ENCODE data around the gene DNAL4. TPM values are rescaled to one million over a fixed set of nuclear protein-coding genes. Genes with fewer than 3 reads are reported as not detected.

The DNAL4 gene
- total and polyA plus RNA-seq, 2 donors (not counting 1 experiment from before 2014, with no cell fraction given): 9.9 to 10.3 TPM

GRCh38 chr22:38782402-38783094 lies 11.4 kb downstream of the DNAL4 start:
- H4K20me1 ChIP-seq (ENCODE audit: control insufficient read depth, insufficient read depth, low read length, poor library complexity, severe bottlenecking): no peaks in the 10 kb centered on the region
- intact Hi-C loops (cut with micrococcal nuclease): no loop called here
- no peak overlapping the region for H3K4me3 ChIP-seq (ENCODE audit: control extremely low read depth in 1 of 5, extremely low read depth in 1 of 5, insufficient read depth in 1 of 5, low read depth in 2 of 5, low read length in 4 of 5)
- no peak overlapping the region for H3K4me3 Mint-ChIP-seq
- H2AFZ ChIP-seq (ENCODE audit: insufficient read depth, low read depth, low read length, poor library complexity, severe bottlenecking): no peak overlapping the region
- no peaks in the 10 kb centered on the region for H3K4me1 Mint-ChIP-seq
- H3K9me3 Mint-ChIP-seq (ENCODE audit: insufficient read depth): no peaks in the 10 kb centered on the region
- no peak for ATAC-seq (ENCODE audit: low read depth)
- H3K27me3 ChIP-seq (replicated peaks in 1 of 4; ENCODE audit: control extremely low read depth in 1 of 4, control insufficient read depth in 3 of 4, insufficient read depth in 4 of 4, low read length in 3 of 4): no peaks in the 10 kb centered on the region
- POLR2A ChIA-PET: no interaction called here
- peaks cover 0 to 9% of the 10 kb centered on the region in 2 experiments for H3K36me3 ChIP-seq (replicated peaks in 1 of 2; ENCODE audit: control extremely low read depth in 1 of 2, control insufficient read depth in 1 of 2, extremely low read depth in 1 of 2, insufficient read depth in 2 of 2, low read length in 1 of 2)
- no peak overlapping the region for H3K4me2 ChIP-seq (replicated peaks; ENCODE audit: low read depth, low read length, poor library complexity, severe bottlenecking)
- H3K79me2 ChIP-seq (ENCODE audit: control insufficient read depth, insufficient read depth, low read length): no peaks in the 10 kb centered on the region
- H3K27ac ChIP-seq (ENCODE audit: low read length in 2 of 2): no peak overlapping the region
- H3K9ac ChIP-seq (ENCODE audit: low read length): no peak overlapping the region
- no peaks in the 10 kb centered on the region for H3K4me1 ChIP-seq (ENCODE audit: control insufficient read depth in 2 of 2, insufficient read depth in 2 of 2, low read length in 2 of 2)
- no peaks in the 10 kb centered on the region for H3K27me3 Mint-ChIP-seq
- TF ChIP-seq, protein P1, sequence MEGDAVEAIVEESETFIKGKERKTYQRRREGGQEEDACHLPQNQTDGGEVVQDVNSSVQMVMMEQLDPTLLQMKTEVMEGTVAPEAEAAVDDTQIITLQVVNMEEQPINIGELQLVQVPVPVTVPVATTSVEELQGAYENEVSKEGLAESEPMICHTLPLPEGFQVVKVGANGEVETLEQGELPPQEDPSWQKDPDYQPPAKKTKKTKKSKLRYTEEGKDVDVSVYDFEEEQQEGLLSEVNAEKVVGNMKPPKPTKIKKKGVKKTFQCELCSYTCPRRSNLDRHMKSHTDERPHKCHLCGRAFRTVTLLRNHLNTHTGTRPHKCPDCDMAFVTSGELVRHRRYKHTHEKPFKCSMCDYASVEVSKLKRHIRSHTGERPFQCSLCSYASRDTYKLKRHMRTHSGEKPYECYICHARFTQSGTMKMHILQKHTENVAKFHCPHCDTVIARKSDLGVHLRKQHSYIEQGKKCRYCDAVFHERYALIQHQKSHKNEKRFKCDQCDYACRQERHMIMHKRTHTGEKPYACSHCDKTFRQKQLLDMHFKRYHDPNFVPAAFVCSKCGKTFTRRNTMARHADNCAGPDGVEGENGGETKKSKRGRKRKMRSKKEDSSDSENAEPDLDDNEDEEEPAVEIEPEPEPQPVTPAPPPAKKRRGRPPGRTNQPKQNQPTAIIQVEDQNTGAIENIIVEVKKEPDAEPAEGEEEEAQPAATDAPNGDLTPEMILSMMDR (IDR thresholded peaks at IDR 0.05): no peak
- no peak for TF ChIP-seq EZH2 (IDR thresholded peaks at IDR 0.05; ENCODE audit: borderline replicate concordance, insufficient read depth, low read depth, low read length, poor library complexity, severe bottlenecking)
- H3K27ac Mint-ChIP-seq: no peak overlapping the region
- 55% methylated on average over 9 of the region's 13 CpGs for WGBS (ENCODE audit: insufficient coverage)
- no peaks in the 10 kb centered on the region for H3K9me3 ChIP-seq (ENCODE audit: control extremely low read depth in 1 of 3, control insufficient read depth in 2 of 3, insufficient read depth in 1 of 3, low read length in 2 of 3)
- CTCF ChIA-PET: no interaction called here
- no peak for DNase-seq

GRCh38 chr22:38781033-38781432 lies 12.9 kb downstream of the DNAL4 start:
- no peaks in the 10 kb centered on the region for H4K20me1 ChIP-seq (ENCODE audit: control insufficient read depth, insufficient read depth, low read length, poor library complexity, severe bottlenecking)
- H3K4me3 ChIP-seq (ENCODE audit: control extremely low read depth in 1 of 5, extremely low read depth in 1 of 5, insufficient read depth in 1 of 5, low read depth in 2 of 5, low read length in 4 of 5): no peak overlapping the region
- no peak overlapping the region for H3K27ac ChIP-seq (ENCODE audit: low read length in 2 of 2)
- H3K4me1 ChIP-seq (ENCODE audit: control insufficient read depth in 2 of 2, insufficient read depth in 2 of 2, low read length in 2 of 2): no peaks in the 10 kb centered on the region
- Mint-ChIP-seq H3K4me1 (no peaks in the 10 kb centered on the region), H3K9me3 (ENCODE audit: insufficient read depth) (no peaks in the 10 kb centered on the region), H3K4me3 (no peak overlapping the region), H3K27ac (no peak overlapping the region), H3K27me3 (no peaks in the 10 kb centered on the region)
- H3K79me2 ChIP-seq (ENCODE audit: control insufficient read depth, insufficient read depth, low read length): no peaks in the 10 kb centered on the region
- TF ChIP-seq, protein P1 (IDR thresholded peaks at IDR 0.05): no peak
- TF ChIP-seq EZH2 (IDR thresholded peaks at IDR 0.05; ENCODE audit: borderline replicate concordance, insufficient read depth, low read depth, low read length, poor library complexity, severe bottlenecking): no peak
- no peaks in the 10 kb centered on the region for H3K27me3 ChIP-seq (replicated peaks in 1 of 4; ENCODE audit: control extremely low read depth in 1 of 4, control insufficient read depth in 3 of 4, insufficient read depth in 4 of 4, low read length in 3 of 4)
- no peak overlapping the region for H3K4me2 ChIP-seq (replicated peaks; ENCODE audit: low read depth, low read length, poor library complexity, severe bottlenecking)
- WGBS (ENCODE audit: insufficient coverage): 98% methylated on average over 10 of the region's 13 CpGs
- DNase-seq (no peak), ATAC-seq (ENCODE audit: low read depth) (no peak)
- ChIA-PET CTCF (no interaction called here), POLR2A (no interaction called here)
- intact Hi-C loops (cut with micrococcal nuclease): no loop called here
- H2AFZ ChIP-seq (ENCODE audit: insufficient read depth, low read depth, low read length, poor library complexity, severe bottlenecking): no peak overlapping the region
- no peaks in the 10 kb centered on the region for H3K9me3 ChIP-seq (ENCODE audit: control extremely low read depth in 1 of 3, control insufficient read depth in 2 of 3, insufficient read depth in 1 of 3, low read length in 2 of 3)
- H3K36me3 ChIP-seq (replicated peaks in 1 of 2; ENCODE audit: control extremely low read depth in 1 of 2, control insufficient read depth in 1 of 2, extremely low read depth in 1 of 2, insufficient read depth in 2 of 2, low read length in 1 of 2): peaks cover 0 to 9% of the 10 kb centered on the region in 2 experiments
- H3K9ac ChIP-seq (ENCODE audit: low read length): no peak overlapping the region

Data from B cell (primary cell).